ENCODE data around the gene OR52N5.

The OR52N5 gene

DNA sequence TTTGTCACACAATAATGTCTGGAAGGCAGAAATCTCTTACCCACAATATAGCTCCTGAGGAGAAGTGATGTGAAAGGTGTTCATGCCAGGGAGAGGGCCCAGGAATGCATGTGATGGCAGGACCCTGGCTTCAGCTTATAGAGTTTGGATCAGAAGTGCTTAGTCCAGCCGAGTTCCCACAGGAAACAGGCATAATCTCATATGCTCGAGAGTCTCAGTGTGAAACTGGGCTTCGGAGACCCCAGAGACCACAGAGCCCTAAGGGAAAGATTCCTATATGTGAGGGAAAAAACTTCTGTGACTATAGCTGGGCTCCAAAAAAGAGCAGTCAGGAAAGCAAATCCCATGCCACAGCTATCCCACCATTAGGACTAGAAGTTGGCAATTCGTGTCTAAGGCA is at the start of gene OR52N5:
Gene OR52N5 (minus strand): TSS at position 101 of the 400 bp plus-strand sequence. CDS start 4,721 bp downstream, outside the sequence.
- DNase-seq: no peak

GRCh38 chr11:5831196-5831829 is 48.2 kb upstream of the OR52N5 start:
- no peak for DNase-seq

DNA sequence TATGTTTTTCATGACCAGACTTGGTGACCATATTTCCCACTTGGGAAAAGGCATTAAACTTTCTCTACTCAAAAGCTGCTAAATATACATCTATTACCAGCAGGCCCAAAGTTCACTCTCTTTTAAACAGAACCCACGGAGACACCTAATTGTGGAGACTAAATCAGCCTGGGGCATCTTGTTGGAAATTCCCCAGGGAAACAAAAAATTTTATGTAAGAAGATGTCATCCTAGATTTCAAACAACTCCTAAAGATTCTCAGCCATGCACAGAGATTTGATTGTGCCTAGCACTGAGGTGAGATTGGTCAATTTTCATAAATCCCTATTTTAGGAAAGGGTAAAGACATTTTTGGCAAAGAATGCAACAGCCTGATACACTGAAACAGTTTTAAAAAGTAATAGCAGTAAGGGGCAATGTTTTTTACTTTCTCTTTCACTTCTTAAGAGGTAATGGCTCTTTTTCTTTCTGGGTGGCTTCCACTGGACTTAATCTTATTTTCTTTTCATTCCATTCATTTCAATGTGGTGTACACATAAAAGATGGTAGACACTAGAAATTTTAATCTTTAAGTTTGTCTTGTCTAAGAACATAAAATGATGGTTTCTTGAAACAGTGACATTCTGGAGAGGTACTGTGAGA is 35.2 kb upstream of the OR52N5 start:
- DNase-seq: no peak

- no peak for DNase-seq
Observed at GRCh38 chr11:5815534-5815933, 32.4 kb upstream of the OR52N5 start.

- DNase-seq: no peak
Observed at GRCh38 chr11:5809905-5810795, 27.0 kb upstream of the OR52N5 start.

DNA sequence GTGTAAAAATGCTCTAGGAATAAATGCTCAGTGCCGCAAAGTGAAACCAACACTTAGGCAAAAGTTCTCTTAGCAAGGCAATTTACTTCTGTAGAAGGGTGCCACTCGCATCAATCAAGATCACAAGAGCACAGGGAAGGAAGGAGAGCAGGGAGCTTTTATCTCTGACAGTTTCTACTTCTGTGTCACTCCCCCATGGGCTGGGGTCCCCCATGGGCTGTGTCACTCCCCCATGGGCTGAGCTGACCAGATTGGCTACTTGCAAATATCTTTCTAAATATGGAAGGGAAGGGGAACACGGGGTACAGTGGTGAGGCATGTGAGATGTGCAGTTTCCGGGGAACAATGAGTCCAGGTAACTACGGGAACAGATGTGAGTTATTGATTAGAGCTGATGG is 26.0 kb upstream of the OR52N5 start:
- DNase-seq: no peak

GRCh38 chr11:5808500-5809121 is 25.5 kb upstream of the OR52N5 start, which contains the start of gene OR52N2:
Gene OR52N2 (plus strand): TSS chr11:5808924. CDS start chr11:5820336, 11,412 bp downstream.
- DNase-seq: no peak

- no peak for DNase-seq
Observed at GRCh38 chr11:5807580-5807979, 24.4 kb upstream of the OR52N5 start.

GRCh38 chr11:5803982-5804381 is 20.8 kb upstream of the OR52N5 start:
- no peak for DNase-seq

GRCh38 chr11:5796541-5796940 is 13.4 kb upstream of the OR52N5 start:
- no peak for DNase-seq

GRCh38 chr11:5791165-5791564 is 8.0 kb upstream of the OR52N5 start, which contains the start of gene OR52N1:
Gene OR52N1 (minus strand): TSS chr11:5791265. CDS start chr11:5788816, 2,449 bp downstream.
- no peak for DNase-seq

- DNase-seq: no peak
Observed at GRCh38 chr11:5767056-5767455, 16.1 kb downstream of the OR52N5 start.

DNA sequence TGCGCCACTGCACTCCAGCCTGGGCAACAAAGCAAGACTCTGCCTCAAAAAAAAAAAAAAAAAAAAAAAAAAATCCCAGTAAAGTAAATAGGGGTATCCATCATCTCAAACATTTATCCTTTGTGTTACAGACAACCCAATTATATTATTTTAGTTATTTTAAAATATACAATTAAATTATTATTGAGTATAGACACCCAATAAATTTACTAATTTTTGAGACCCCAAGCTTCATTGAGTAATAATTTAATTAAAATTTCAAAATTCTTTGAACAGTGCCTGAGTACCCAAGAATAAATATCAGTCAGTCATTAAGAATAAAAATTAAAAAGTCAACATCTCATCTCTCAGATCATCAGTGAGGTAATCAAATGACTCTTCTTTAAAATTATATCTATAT is 29.2 kb downstream of the OR52N5 start, which contains the start of gene OR52N4:
Gene OR52N4 (plus strand): TSS at position 301 of the 400 bp plus-strand sequence. CDS start 498 bp downstream, outside the sequence.
- DNase-seq: no peak

GRCh38 chr11:5749836-5750235 is 33.3 kb downstream of the OR52N5 start:
- DNase-seq: no peak

- no peak for DNase-seq
Observed at GRCh38 chr11:5746614-5747013, 36.5 kb downstream of the OR52N5 start.

- DNase-seq: no peak
Observed at GRCh38 chr11:5738431-5738830, 44.7 kb downstream of the OR52N5 start.

DNA sequence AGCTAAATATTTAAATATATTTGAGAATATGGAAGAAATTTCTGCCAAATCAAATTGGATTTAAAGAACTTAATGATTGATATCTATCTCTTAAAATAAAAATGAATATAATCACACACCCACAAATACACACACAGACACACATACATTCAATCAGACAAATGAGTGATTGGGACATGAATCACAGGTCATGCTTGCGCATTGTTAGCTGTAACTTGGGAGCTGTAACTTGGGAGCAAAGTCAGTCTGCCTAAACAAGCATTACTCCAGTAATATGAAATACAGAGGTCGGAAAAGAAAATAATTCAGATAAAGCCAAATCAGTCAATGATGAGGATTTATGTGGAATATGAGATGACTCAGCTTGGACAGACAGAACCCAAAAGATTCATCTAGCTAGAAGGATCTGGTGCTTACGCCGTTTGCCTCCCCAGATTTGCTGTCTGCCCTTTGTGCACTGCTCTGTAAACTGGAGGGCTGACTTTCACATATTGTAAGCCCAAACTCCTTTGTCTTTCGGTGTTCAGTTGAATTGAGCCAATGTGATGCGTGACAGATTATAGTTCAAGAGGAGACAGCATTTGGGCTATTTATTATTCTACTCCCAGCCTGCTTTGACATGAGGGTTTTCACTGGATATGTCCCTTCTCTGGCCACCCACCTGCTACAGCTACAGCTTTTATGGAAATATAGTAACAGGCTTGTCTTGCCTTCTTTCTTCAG is 45.3 kb downstream of the OR52N5 start:
- DNase-seq: no peak

DNA sequence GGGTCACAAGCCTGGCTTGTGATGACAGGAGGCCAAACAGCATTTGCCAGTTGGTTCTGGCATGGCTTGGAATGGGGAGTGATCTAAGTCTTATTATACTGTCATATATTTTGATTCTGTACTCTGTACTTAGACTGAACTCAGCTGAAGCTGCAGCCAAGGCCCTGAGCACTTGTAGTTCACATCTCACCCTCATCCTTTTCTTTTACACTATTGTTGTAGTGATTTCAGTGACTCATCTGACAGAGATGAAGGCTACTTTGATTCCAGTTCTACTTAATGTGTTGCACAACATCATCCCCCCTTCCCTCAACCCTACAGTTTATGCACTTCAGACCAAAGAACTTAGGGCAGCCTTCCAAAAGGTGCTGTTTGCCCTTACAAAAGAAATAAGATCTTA is 46.1 kb downstream of the OR52N5 start:
- DNase-seq: no peak

- no peak for DNase-seq
Observed at GRCh38 chr11:5736396-5736795, 46.8 kb downstream of the OR52N5 start, which contains the start of gene OR56B1. Gene OR56B1 (plus strand): TSS chr11:5736448. CDS start chr11:5736517, 69 bp downstream.

DNA sequence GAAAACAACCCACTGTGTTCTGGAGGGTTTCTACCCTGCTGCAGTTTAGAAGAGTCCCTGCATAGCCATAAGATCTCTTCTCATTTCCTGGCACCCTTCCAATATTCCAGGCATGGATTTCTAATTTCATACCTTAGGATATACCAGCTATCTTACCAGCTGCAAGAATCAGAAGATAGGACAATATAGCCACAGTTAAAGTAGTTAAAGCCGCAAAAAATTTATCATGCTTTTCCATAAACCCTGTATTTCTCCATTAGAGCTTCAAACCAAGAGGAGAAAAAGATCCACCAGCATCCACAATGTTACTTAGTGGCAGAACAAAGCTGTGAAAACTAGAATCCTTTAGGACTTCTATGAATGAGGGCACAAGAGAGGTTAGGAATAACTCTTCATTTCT is 55.5 kb downstream of the OR52N5 start:
- DNase-seq: no peak

GRCh38 chr11:5726351-5726750 is 56.8 kb downstream of the OR52N5 start:
- DNase-seq: no peak
